AG20443 (cell line): ENCODE data around the gene EOMES.
A peak's percentile ranks its signal among the peaks of the same experiment; 100 is the strongest.
"Not testable (repeated sequence)": the region's sequence is repeated elsewhere in the genome, so short reads cannot be mapped to it uniquely, and the experiment has no call there.

ENCODE experiments used
- DNase-seq: peaks from one replicate; pipeline ENCODE4 v3.0.0; 2012; ENCODE audit warnings: low spot score, mixed read lengths

The EOMES gene

GRCh38 chr3:27721717-27722564 lies at the start of gene EOMES:
Gene EOMES (minus strand): TSS chr3:27722323. CDS start chr3:27722294, 29 bp downstream.
- DNase-seq = peak; percentile 67

GRCh38 chr3:27770384-27770783 lies 48.3 kb upstream of the EOMES start:
- DNase-seq = not testable (repeated sequence)

GRCh38 chr3:27767000-27767399 lies 44.9 kb upstream of the EOMES start:
- DNase-seq = no peak

- DNase-seq = peak; percentile 88
Observed at GRCh38 chr3:27758083-27758482, 36.0 kb upstream of the EOMES start.

DNA sequence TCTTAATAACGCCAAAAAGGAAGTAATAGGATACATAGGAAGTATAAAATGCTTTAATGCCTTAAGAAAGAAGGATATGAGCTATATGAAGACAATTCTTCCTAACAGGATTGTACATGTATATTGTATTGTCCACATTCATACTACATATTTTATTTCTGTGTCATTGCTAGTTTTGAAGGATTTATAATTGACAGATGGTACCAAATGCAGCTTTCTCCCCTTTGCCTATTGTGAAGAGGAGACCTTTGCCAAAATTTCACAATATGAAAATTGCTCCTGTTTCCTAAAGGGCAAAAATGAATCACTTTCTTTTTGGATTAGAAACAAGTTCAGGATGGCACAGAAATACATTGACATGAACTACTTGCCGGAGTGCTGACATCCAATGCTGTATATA lies 34.8 kb upstream of the EOMES start:
- DNase-seq = no peak

DNA sequence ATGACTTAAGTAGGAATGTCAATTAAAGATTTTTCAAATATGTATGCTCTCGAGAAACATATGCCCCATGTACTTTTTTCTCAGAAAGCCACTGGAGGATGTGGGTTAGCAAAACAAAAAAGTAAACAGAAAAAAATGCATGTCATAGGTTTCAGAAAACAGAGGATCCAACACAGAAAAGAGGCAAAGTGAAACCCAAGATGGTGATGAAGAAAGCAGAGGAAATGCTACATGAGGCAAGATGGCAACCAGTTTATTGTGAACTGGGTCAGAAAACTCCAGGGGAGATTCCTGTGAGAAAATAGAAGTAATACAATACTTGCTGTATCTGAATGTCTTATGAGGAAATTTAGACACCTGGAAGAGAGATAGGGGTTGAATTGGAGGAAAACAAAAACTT lies 30.8 kb upstream of the EOMES start:
- no peak for DNase-seq

- DNase-seq = no peak
Observed at GRCh38 chr3:27749643-27750042, 27.5 kb upstream of the EOMES start.

GRCh38 chr3:27746838-27747237 lies 24.7 kb upstream of the EOMES start:
- DNase-seq = no peak

DNA sequence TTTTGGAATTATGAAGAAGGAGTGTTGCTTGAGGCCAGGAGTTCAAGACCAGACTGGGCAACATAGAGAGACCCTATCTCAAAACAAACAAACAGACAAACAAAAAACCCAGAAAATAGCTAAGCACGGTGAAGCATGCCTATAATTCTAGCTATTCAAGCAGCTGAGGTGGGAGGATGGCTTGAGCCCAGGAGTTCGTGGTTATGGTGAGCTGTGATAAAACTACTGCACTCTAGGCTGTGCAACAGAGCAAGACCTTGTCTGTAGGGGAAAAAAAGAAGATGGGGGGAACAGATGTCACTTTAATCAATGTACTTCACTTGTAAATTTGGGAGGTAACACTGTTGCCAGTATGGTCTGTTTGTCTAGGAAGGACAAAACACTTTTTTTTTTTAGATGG lies 18.7 kb upstream of the EOMES start:
- DNase-seq = no peak

DNA sequence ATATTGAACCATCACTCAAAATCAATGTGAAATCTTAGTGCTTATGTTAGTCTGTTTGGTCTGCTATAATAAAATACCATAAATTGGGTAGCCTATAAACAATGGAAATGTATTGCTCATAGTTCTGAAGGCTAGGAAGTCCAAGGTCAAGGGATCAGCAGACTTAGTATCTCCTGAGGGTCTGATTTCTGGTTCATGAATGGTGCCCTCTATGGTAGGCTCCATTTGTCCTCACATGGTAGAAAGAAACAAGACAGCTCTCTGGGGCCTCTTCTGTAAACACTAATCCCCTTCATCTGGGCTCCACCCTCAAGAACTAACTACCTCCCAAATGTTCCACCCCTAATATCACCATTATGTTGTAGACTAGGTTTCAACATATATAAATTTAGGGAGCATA lies 15.0 kb upstream of the EOMES start:
- no peak for DNase-seq

DNA sequence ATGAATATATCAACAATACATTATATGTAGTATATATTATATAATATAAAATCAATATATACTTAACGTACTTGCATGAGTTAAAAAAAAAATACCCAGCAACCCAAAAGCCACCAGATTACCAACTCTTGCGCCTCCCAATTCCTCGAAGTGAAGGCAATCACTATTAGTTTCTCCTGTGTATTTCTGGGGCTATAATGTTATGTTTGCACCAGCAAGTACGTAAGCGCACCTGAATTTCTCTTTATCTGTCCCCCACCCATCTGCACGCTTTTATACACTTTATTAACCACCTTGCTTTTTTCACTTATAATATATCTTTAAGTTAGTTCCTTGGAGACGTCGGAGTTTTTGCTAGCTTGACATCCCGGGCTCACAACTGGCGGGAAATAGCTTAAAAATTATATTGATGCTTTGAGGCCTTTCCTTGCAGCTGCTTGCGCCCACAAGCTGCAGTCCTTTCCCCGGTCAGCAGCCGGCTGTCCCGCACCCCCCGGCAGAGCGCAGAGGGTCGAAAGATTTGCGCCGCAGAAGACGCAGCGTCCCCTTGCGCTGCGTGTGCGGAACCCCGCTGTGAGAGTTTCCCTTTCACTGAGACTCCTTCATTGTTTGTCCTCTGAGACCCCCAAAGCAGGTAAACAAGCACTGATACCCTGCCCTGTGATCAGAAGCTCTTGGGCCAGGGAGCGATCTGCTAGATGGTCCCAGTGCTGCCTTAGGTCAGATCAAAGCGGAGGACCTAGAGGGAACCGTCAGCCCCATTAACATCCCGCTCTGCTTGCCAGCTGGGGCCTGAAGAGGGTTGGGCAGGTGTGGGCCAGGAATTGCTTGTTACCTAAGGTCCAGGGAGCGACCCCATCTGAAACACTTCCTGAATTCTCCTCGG lies 8.9 kb upstream of the EOMES start:
- no peak for DNase-seq

DNA sequence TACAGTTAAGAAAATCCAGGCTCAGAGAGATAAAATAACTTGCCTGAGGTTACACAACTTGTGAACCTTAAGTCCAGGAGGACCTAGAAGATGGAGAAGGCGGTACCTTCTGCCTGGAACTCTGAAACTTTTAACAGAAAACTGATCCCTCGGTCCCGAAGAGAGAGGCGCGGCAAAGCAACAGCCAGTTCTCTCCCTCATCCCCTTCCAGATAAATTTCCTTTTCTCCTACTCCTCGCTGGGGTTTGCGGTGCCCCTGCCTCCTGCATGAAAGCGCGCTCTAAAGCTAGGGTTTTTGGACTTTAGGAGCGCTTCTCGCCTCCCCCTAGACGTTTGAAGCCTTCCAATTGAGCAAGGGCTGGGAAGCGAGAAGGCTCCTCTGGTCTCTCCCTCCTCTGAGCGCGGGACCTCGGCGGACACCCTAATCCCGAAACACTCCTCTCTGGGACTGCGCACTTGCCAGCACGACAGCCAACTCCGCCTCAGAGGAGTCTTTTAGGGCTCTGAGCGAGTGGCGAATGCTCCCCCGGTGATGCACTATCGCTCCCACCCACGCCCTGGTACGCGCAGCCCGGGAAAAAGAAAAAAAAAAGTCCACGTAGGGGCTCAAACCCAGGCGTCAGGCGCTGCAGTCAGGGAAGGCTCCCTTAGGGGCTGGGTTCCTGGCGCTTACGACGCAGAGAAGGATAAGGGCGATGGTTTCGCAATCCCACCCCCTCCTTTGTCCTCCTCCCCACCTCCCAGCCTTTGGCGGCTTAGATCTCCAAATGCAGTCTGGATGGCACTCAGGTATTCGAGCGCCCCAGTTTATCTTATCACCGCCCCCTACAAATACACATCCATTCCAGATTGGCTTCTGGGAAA lies 7.9 kb upstream of the EOMES start:
- DNase-seq = peak; percentile 38

- DNase-seq = no peak
Observed at GRCh38 chr3:27729325-27729724, 7.2 kb upstream of the EOMES start.

- DNase-seq = no peak
Observed at GRCh38 chr3:27728195-27729087, 6.3 kb upstream of the EOMES start.

DNA sequence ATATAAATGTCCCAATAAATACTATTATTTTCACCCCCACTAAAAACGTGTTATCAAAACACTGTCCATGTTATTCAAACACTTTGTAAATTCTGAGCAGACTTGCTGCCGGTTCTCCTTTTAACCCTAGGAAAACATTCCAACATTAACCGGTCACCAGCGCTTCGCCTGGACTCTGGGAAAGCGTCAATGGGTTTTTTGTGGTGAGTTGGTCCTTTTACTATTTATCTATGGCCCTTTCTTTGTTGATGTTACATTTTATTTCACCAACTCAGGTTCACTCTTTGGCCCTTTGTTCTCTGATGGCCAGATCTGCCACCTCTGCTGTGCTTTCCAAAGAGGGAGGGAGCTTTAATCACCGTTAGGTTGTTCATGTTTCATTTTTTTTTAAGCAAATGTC lies 4.1 kb upstream of the EOMES start:
- no peak for DNase-seq

GRCh38 chr3:27724459-27725197 lies 2.5 kb upstream of the EOMES start:
- no peak for DNase-seq

GRCh38 chr3:27723815-27724458 lies 1.8 kb upstream of the EOMES start:
- peak; percentile 27 for DNase-seq

DNA sequence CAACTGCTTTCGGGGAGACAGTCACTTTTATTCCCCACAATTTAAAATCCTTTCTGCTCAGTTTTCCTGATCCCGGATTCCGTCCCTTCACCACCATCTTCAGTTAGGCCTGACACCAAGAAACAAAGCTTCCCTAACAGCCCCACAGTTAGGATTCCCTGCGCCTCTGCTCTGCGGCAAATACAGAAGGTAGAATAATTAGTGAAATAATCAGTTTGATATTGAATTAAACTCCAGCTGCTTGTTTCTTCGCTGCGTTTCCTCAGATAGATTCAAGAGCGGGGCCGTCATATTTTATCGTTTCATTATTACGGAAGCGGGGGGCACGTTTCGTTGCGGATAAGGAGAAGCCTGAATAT lies 1.3 kb upstream of the EOMES start:
- DNase-seq = no peak

DNA sequence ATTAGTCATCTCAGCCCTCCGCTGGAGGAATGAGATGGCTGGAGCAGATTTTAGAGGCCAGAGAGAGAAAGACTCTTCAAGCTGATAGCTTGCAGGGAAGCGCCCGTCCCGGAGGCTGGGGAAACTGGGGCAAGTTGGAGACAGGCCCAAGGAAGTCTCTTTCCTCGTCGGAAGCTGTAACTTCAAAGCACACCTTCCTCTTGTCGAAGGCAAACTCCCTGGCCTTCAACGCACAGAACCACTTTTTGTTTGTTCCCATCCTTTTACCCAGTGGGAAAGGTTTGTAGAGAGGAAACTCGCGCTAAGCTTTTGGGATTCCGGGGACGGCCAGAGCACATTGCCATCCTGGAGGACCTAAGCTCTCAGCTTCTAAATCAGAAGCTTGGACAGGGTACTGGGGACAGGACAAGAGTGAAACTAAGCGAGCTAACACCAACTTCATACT lies 900 bp upstream of the EOMES start:
- DNase-seq = peak; percentile 29
